Thymus (tissue), 11 donors: ENCODE data around the gene MCF2L. TPM values are rescaled to one million over a fixed set of nuclear protein-coding genes. Genes with fewer than 3 reads are reported as not detected.

Experiments
- DNase-seq, 9 donors: peaks; one replicate each; pipeline ENCODE4 v3.0.0-alpha.2; 2013; ENCODE audit warnings: low spot score in 9 of 9, low read depth in 6 of 9, missing footprints in 1 of 9
- H3K27ac ChIP-seq, 2 donors: one replicate each; pipeline ENCODE4 v1.5.1; 2013; ENCODE audit warnings: control low read depth in 1 of 2, low read depth in 1 of 2, low read length in 1 of 2, mild to moderate bottlenecking in 1 of 2, moderate library complexity in 1 of 2
- H3K27me3 ChIP-seq, 2 donors: one replicate each; pipeline ENCODE4 v1.5.1; 2013; ENCODE audit warnings: low read length in 1 of 2; ENCODE audit not compliant: control insufficient read depth in 2 of 2, insufficient read depth in 1 of 2
- H3K36me3 ChIP-seq, 2 donors: one replicate each; pipeline ENCODE4 v1.5.1; 2013; ENCODE audit warnings: low read length in 1 of 2, mild to moderate bottlenecking in 1 of 2, moderate library complexity in 1 of 2; ENCODE audit not compliant: control insufficient read depth in 2 of 2, insufficient read depth in 2 of 2
- H3K4me1 ChIP-seq, 2 donors: one replicate each; pipeline ENCODE4 v1.5.1; 2013; ENCODE audit warnings: low read length in 2 of 2; ENCODE audit not compliant: control insufficient read depth in 2 of 2, insufficient read depth in 2 of 2
- H3K4me3 ChIP-seq, 2 donors: one replicate each; pipeline ENCODE4 v1.5.1; 2013; ENCODE audit warnings: low read length in 2 of 2, control low read depth in 1 of 2, mild to moderate bottlenecking in 1 of 2
- H3K9me3 ChIP-seq, 2 donors: one replicate each; pipeline ENCODE4 v1.5.1; 2013; ENCODE audit warnings: low read length in 1 of 2, mild to moderate bottlenecking in 1 of 2; ENCODE audit not compliant: control insufficient read depth in 2 of 2, insufficient read depth in 1 of 2
- WGBS: extraction: QIAGEN DNeasy Blood & Tissue Kit; methylation state at CpG from one replicate; pipeline ENCODE4 v1.1.7; 2013; 5-methylcytosine and 5-hydroxymethylcytosine counted together
- polyA plus RNA-seq: library from polyadenylated mRNA; stranded (reverse); fragments of 200-250 nt; gene quantifications from one replicate; pipeline ENCODE4 v1.2.3, GENCODE V29; 2013
- total RNA-seq: library from RNA; stranded (reverse); fragments of 120-200 nt; gene quantifications from one replicate; pipeline ENCODE4 v1.2.4, GENCODE V29; 2013
- donor health status: healthy.

MCF2L gene
- total and polyA plus RNA-seq, 2 donors, result 13.0 to 28.6 TPM

- no peak overlapping the region for H3K4me3 ChIP-seq
- H3K36me3 ChIP-seq, result no peaks in the 10 kb centered on the region
- no peaks in the 10 kb centered on the region for H3K9me3 ChIP-seq
- no peak for DNase-seq
- peaks cover 0 to 24% of the 10 kb centered on the region in 2 donors for H3K27me3 ChIP-seq
- WGBS, result 93% methylated on average over 21 of the region's 21 CpGs
- H3K27ac ChIP-seq, result no peak overlapping the region
- H3K4me1 ChIP-seq, result no peaks in the 10 kb centered on the region
Measured at GRCh38 chr13:112975401-112975939, 6.5 kb downstream of the MCF2L start.

GRCh38 chr13:112976526-112976925 lies 7.5 kb downstream of the MCF2L start:
- no peaks in the 10 kb centered on the region for H3K4me1 ChIP-seq
- WGBS, result 93% methylated on average over 20 of the region's 20 CpGs
- no peaks in the 10 kb centered on the region for H3K9me3 ChIP-seq
- no peaks in the 10 kb centered on the region for H3K36me3 ChIP-seq
- H3K27me3 ChIP-seq, result peaks cover 0 to 18% of the 10 kb centered on the region in 2 donors
- no peak overlapping the region for H3K27ac ChIP-seq
- H3K4me3 ChIP-seq, result no peak overlapping the region
- no peak for DNase-seq

GRCh38 chr13:112977091-112977490 lies 8.1 kb downstream of the MCF2L start:
- Histone ChIP-seq H3K9me3 (no peaks in the 10 kb centered on the region), H3K4me3 (no peak overlapping the region), H3K27me3 (peaks cover 0 to 18% of the 10 kb centered on the region in 2 donors), H3K4me1 (no peaks in the 10 kb centered on the region), H3K27ac (no peak overlapping the region), H3K36me3 (no peaks in the 10 kb centered on the region)
- no peak for DNase-seq
- 96% methylated on average over 11 of the region's 11 CpGs for WGBS

- Histone ChIP-seq H3K27me3 (peaks cover 0 to 18% of the 10 kb centered on the region in 2 donors), H3K27ac (no peak overlapping the region), H3K4me3 (no peak overlapping the region), H3K36me3 (no peaks in the 10 kb centered on the region), H3K9me3 (no peaks in the 10 kb centered on the region), H3K4me1 (no peaks in the 10 kb centered on the region)
- DNase-seq, result no peak
- 97% methylated on average over 10 of the region's 10 CpGs for WGBS
Measured at GRCh38 chr13:112977525-112977924, 8.5 kb downstream of the MCF2L start.

- 63% methylated on average over 25 of the region's 25 CpGs for WGBS
- H3K4me1 ChIP-seq, result no peaks in the 10 kb centered on the region
- DNase-seq, result no peak
- no peak overlapping the region for H3K4me3 ChIP-seq
- no peak overlapping the region for H3K27ac ChIP-seq
- H3K9me3 ChIP-seq, result no peaks in the 10 kb centered on the region
- peaks cover 0 to 18% of the 10 kb centered on the region in 2 donors for H3K27me3 ChIP-seq
- H3K36me3 ChIP-seq, result no peaks in the 10 kb centered on the region
Measured at GRCh38 chr13:112978561-112979405, 9.8 kb downstream of the MCF2L start.

- DNase-seq, result no peak
- no peak overlapping the region for H3K27ac ChIP-seq
- 93% methylated on average over 24 of the region's 24 CpGs for WGBS
Measured at GRCh38 chr13:112979406-112979902, 10.4 kb downstream of the MCF2L start.

GRCh38 chr13:112980434-112980833 lies 11.4 kb downstream of the MCF2L start:
- Histone ChIP-seq H3K27ac (no peak overlapping the region), H3K36me3 (no peaks in the 10 kb centered on the region), H3K4me1 (no peaks in the 10 kb centered on the region), H3K27me3 (peaks cover 0 to 18% of the 10 kb centered on the region in 2 donors), H3K9me3 (no peaks in the 10 kb centered on the region), H3K4me3 (no peak overlapping the region)
- no peak for DNase-seq
- WGBS, result 15% methylated on average over 18 of the region's 18 CpGs

More at GRCh38 chr13:112979406-112979902, 10.4 kb downstream of the MCF2L start:
- Histone ChIP-seq H3K36me3 (no peaks in the 10 kb centered on the region), H3K4me1 (no peaks in the 10 kb centered on the region), H3K27me3 (peaks cover 0 to 18% of the 10 kb centered on the region in 2 donors), H3K9me3 (no peaks in the 10 kb centered on the region), H3K4me3 (no peak overlapping the region)

- Histone ChIP-seq H3K4me1 (no peaks in the 10 kb centered on the region), H3K36me3 (no peaks in the 10 kb centered on the region), H3K27me3 (peaks cover 0 to 18% of the 10 kb centered on the region in 2 donors), H3K4me3 (no peak overlapping the region), H3K9me3 (no peaks in the 10 kb centered on the region), H3K27ac (no peak overlapping the region)
- DNase-seq, result no peak
- 86% methylated on average over 20 of the region's 20 CpGs for WGBS
Measured at GRCh38 chr13:112981451-112981850, 12.4 kb downstream of the MCF2L start.

- H3K27ac ChIP-seq, result no peak overlapping the region
- 93% methylated on average over 33 of the region's 33 CpGs for WGBS
- no peaks in the 10 kb centered on the region for H3K9me3 ChIP-seq
- DNase-seq, result no peak
- H3K4me1 ChIP-seq, result no peaks in the 10 kb centered on the region
- H3K4me3 ChIP-seq, result no peak overlapping the region
- no peaks in the 10 kb centered on the region for H3K36me3 ChIP-seq
- peaks cover 0 to 18% of the 10 kb centered on the region in 2 donors for H3K27me3 ChIP-seq
Measured at GRCh38 chr13:112982281-112983041, 13.4 kb downstream of the MCF2L start.
